GM21390 (cell line): ENCODE measurements around the gene ZNF335.

ENCODE experiments used
- ATAC-seq: cut with Tn5 transposase; IDR thresholded peaks from one replicate; pipeline ENCODE4 v1.9.1; 2021; ENCODE audit not compliant: unreplicated experiment

ZNF335 gene

DNA sequence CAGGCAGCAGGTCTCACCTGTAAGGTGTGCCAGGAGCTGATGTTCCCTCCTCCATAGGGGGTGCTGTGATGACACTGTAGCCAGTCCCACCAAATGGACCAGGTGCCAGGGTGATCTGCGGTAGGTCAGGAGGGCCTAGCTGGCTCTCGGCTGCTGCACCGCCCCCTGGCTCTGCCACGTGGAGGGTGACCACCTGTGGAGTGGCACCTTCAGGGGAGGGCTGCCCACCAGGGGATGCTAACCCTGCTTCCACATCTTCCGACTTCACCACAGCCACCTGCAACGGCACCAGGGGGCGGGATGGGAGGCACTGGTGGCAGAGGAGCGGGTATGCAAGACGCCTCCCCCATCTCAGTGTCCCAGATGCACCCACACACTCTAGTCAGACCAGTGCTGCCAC lies 18.3 kb downstream of the ZNF335 start:
- no peak for ATAC-seq

DNA sequence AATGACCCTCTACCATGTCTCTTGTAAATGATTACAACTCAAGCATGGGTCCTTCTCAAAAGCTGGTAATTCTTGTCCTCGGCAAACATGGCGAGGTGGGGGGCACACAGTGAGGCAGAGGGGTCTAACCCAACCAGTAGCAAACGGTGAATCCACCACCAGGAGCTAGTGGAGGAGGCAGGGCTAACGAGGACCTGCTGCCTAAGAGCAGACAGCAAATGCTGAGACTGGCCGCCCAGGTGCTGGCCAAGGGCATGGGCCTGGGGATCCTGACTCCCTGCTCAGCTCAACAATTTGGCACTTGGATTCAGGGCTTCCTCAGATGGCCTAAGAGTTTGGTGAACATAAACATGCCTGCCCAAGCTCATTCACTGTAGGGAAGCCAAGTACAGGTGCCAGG lies 19.1 kb downstream of the ZNF335 start:
- ATAC-seq, result no peak

DNA sequence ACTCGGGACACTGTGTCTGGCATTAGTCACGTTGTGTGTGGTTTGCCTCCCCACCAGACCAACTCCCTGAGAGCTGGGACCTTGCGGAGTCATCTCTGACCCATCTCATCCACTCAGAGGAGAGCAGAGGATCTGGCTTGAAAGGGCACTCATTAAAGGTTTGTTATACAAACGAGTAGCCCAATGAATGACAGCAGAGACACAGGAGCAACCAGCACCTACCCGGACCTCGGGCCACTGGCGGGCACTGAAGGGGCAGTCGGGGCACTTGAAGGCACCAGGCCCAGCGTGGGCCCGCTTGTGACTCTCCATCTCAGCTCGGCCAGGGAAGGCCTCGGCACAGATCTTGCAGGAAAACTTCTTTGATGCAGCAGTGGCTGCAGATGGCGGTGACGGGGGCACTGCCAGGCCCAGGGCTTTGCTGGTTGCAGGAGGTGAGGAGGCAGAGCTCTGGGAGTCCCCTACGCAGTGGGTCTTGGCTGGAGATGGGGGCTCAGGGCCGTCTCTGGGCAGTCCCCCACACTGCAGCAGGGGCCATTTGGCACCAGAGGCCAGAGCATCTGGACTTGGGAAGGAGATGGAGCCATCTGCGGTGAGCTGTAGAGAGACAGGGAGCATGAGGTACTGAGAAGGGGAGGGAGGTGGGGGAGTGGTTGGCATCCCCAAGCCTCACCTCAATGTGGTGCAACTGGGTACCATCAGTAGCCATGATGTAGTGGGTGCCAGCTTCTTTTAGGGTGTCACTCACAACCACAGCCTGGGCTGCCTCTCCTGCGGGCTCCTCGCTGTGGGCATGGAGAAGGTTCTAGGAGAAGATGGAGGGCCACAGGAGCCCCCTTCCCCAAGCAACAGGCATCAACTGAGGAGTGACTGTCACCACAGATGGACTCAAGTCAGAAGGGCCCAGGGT lies 19.8 kb downstream of the ZNF335 start:
- ATAC-seq, result no peak

DNA sequence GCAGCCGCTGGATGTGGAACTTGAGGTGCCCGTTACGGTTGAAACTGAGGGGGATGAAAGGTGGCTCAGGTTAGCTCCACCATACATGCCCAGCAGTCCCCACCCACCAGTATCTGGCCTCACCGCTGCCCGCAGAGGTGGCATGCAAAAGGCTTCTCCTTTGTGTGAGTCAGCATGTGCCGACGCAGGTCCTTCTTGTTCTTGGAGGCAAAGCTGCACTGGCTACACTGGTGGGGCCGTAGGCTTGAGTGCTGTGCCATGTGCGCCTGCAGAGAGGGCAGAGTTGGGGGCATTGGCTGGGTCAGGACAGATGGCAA lies 21.7 kb downstream of the ZNF335 start:
- ATAC-seq, result no peak

DNA sequence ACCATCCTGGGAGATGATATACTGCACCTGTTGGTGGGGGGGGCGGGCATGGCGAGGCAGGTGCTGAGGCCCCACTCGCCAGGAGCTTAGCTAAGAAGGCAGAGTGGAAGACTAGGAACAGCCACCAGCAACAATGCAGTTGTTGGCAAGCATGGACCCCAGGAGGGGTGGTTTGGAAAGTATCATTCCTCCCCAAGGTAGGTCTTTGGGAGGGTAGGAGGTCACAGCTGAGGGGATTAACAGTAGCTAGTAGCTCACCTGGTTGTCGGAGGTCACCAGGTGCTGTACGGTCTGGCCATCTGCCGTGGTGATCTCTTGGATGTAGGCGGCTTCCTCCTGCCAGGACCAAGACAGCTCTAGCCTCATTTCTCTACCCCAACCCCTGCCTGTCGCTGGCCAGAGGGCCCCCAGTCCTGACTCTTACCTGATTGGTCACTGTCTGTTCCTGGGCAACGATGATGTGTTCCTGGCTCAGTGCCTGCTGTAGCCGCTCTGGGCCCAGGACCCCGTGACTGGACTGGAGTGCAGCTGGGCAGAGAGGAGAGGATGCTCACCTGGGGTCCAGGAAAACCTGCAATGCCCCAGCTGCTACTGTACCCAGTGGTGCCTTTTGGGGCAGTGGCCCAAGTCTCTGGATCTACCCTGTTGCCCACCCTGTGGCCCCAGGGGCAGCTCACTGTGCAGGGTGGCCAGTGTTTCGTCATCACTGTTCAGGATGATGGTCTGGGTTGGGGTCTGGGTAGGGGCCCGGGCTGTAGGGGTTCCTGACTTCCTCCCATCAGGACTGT lies 22.3 kb downstream of the ZNF335 start:
- no peak for ATAC-seq

DNA sequence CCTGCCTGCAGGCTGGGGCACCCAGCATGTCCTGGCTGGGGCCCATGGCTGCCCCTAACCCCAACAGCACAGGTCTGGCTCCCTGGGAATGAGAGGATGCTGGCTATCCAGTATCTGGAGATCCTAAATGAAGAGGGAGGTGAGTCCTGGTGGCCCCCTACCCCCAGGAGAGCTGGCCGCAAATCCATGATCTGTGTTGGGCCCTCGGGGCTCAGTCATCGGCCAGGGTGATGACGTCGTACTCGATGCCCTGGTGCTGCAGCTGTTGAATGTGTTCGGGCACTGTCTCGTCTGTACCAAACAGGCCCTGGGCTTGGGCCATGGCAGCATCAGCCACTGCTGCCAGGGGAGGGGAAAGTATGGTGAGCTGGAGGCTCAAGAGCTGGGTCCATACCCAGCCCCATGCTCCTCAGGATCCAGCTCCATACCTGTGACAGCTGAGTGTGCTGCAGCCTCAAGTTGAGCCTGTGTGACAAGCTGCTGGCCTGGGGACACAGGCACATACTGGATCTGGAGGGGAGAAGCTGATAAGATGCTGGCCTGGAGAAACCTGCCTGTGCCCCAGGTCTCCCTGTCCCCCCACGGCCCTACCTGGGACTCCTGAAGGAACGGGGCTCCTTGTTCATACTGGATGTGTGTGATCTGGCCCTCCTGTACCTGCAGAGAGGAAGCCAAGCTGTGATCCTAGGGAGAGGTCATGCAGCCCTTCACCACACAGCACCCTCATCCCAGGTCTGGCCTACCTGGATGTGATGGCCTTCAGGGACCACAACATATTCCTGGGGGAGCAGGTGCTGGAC lies 23.1 kb downstream of the ZNF335 start:
- no peak for ATAC-seq

DNA sequence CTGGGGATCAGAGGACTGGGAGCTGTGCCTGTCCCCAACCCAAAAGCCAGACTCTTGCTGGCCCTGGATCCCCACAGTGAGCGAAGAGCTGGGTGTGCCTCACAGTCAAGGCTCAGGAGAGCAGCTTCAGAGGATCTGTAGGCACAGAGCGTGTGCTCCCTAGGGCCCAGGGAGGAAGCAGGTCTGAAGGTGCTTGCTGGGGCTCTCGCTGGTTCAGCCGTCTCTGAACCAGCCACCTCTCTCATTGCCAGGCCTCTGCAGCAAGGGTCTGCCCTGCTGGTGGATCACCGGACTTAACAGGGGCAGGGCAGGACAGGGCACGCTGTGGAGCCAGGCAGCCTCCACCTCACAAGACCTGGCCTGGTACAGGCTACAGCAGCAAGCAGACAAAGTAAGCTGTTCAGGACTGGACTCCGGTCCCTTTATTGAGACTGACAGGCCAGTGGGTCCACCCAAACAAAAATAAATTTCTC lies 23.7 kb downstream of the ZNF335 start:
- no peak for ATAC-seq

DNA sequence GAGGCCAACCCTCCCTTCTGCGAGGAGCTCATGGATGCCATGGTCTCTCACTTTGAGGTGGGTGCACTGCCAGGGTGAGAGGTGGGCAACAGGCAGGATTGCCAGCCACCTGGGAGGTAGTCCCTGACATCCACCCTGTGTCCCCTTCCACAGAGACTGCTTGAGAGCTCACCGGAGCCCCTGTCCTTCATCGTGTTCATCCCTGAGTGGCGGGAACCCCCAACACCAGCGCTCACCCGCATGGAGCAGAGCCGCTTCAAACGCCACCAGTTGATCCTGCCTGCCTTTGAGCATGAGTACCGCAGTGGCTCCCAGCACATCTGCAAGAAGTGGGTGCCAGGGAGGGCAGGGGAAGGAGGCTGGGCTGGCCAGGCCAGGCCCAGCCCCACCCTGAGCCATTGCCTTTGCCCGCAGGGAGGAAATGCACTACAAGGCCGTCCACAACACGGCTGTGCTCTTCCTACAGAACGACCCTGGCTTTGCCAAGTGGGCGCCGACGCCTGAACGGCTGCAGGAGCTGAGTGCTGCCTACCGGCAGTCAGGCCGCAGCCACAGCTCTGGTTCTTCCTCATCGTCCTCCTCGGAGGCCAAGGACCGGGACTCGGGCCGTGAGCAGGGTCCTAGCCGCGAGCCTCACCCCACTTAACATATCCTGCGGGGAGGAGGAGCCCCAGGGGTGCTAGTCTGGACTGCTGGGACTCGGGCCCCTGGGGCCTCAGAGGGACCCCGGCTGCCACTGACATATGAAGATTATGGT lies 24.7 kb downstream of the ZNF335 start:
- ATAC-seq, result no peak

DNA sequence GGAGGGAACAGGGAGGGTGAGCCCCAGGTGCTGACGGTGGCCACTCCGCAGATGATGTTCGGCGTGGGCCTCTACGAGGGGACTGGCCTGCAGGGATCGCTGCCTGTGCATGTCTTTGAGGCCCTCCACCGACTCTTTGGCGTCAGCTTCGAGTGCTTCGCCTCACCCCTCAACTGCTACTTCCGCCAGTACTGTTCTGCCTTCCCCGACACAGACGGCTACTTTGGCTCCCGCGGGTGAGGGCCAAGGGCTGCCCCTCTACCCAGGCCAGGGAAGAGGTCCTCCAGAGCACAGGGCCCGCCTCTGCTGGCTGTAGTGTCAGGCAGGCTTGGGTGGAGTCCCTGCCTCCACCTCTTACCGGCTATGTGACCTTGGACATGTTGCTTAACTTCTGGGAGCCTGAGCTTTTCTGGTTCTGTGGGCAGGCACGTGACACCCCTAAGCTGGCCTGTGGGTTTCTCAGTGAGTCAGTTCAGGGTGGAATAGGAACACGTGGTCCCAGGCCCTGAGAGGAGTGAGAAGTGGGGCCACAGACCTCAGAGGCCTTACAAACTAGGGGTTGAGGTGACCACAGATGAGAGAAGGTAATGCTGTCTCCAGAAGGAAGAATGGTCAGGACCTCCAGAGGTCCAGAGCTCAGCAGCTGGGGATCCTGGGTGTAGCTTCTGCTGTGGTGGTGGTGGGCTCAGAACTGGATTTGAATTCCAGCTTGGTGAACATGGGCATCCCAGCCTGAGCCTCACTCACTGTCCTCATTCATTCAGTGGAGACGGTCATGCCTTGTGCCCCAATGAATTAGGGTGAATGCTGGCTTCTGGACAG lies 25.6 kb downstream of the ZNF335 start:
- ATAC-seq, result no peak

DNA sequence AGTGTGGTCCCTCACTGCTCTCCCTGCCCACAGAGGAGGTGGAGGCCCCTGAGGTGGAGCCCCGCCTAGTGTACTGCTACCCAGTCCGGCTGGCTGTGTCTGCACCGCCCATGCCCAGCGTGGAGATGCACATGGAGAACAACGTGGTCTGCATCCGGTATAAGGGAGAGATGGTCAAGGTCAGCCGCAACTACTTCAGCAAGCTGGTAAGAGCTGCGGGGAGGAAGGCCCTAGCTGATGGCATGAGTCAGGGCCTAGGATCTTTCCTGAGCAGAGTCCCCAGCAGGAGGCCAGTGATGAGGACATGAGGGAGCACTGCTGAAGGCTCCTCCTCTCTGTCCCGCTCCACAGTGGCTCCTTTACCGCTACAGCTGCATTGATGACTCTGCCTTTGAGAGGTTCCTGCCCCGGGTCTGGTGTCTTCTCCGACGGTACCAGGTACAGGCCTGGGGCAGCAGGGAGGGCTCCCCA lies 26.3 kb downstream of the ZNF335 start:
- no peak for ATAC-seq

DNA sequence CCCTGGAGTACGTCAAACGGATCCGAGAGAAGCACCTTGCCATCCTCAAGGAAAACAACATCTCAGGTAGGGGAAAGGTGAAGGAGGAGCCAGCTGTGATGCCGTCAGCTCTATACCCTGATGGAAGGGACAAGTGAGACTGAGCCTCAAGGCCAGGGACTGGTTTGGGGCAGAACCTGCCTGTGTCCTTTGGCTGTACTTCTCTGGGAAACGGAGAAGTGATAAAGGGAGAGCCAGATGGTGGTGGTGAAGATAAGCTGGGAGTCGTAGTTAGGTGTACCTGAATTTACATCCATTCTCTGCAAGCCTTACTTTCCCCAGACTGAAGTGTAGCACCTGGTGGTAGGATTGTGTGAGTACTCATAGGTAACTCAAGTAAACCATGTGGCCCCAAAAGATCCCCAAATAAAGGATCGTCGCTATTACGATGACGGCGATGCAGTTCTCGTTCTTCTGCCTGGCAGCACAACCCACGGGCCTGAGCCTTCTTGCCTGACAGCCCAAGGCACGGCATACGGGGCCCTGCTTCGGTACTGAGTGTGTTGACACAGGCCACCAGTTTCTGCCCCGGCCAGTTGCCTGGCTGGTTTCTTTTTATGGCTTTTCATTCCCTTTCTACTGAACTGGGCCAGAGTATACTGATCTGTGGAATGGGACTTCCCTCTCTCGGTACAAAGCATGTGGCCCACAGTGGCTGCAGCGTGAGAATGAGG lies 26.9 kb downstream of the ZNF335 start:
- ATAC-seq, result no peak

DNA sequence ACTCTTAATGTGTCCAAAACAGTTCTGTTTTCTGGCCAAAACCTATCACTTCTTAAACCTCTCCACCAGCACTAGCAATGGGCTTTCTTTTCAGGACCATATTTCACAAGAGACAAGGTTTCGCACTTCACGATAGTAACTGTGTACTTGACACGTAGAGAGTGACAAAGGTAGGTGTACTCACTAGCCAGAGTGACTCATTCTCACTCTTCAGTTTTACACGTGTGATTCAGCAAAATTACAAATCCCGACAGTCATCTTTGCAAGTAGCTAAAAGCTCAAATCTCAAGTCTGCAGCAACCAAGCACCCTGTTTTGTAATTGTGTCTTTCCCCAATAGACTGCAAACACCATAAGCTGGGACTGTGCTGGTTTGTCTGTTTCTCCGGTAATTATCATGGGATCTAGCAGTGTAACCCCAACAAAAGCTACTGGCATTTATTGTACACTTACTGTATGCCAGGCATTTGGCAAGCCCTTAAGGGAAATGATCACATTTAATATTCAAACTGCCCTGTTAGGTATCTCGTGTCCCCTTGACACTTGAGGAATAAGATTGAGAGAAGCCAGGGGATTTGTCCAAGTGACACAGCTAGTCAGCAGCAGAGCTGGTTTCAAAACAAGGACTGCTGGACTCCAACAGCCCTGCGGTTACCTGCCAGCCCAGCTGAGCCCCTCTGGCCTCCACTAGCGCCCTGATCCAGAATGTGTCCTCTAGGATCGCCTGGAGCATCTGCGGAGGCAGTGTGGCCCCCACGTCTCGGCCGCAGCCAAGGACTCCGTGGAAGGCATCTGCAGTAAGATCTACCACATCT lies 27.6 kb downstream of the ZNF335 start:
- ATAC-seq, result no peak

DNA sequence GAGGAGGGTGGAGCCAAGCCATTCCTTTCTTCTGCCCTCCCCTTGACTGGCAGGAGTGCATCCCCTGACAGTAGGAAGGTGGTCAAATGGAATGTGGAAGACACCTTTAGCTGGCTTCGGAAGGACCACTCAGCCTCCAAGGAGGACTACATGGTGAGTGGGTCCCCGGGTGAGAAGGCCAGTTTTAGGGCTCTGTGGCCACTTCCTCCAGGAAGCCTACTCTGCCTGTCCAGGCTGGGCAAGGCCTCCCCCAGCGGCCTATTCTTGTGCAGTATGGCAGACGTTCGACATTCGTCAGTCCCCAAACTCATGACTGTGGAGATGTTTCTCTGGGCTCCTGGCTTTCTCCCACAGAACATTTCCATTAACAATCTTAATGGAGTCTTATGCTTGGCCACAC lies 28.4 kb downstream of the ZNF335 start:
- no peak for ATAC-seq

DNA sequence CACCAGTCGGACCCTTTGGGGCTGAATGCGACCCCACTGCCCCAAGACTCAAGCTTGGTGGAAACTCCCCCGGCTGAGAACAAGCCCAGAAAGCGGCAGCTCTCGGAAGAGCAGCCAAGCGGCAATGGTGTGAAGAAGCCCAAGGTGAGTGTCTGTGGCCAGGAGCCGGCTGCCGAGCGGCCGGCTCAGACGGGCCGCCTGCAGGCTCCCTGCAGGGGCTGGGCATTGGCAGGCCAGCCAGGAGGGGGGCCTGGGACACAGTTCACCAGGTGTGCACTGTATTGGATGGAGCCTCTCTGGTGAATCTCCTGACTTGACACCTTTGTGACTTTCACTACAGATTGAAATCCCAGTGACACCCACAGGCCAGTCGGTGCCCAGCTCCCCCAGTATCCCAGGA lies 31.5 kb downstream of the ZNF335 start:
- ATAC-seq, result no peak

DNA sequence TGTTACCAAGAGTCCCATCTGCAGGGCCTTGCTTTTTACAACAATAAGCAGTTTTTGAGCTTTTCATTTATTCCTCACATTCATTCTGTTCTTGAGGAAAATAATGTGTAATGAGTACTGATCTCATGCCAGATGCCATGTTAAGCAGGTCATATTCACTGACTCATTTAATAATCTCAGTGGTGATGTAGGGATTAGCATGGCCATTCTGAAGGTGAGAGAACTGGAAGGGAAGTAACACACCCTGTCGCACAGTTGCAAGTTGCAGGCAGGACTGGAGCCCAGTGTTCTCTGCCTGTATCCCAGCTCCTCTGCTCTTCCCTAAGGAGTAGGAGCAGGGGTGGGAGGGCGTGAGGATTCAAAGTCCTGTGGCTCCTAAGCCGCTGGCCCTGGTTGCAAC lies 31.9 kb downstream of the ZNF335 start:
- no peak for ATAC-seq

DNA sequence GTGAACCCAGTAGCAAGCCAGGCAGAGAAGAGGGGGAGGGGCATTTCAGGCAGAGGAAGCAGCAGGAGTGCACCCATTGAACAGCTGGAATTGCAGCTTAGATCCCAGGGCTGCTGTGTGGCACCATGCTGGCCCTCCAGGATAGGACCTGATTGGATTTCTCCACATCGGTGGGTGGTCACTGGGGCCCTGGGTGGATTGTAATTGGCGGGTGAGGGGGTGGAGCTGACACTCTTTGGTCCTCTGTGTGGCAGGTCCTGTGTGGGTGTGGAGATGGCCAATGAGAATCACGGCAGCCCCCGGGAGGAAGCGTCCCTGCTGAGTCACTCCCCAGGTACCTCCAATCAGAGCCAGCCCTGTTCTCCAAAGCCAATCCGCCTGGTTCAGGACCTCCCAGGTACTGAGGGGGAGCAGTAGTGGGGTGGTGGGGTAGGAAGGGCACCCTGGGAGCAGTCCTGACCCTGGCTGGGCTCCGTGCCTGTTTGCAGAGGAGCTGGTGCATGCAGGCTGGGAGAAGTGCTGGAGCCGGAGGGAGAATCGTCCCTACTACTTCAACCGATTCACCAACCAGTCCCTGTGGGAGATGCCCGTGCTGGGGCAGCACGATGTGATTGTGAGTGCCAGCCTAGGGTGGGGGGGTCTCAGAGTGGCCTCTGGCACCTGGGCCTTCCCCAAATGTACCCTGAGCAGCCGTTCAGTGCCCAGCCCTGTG lies 33.1 kb downstream of the ZNF335 start:
- no peak for ATAC-seq

DNA sequence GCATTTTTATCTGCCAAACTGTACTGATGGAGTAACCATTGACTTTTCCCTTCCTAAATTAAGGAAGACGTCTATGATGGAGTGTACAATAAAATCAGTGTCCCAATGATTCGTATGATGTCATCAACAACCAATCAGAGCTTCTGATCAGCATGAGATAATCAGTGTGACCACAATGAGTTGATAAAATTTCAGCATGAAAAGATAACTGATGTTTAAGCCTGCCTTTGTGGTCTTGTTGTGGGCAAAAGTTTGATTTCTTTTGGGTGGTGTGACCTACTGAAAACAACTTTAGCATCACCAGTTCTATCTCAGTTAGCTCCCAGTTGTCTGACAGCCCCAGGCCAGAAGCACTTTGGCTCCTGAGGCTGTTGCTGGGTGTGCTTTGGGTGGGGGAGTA lies 34.2 kb downstream of the ZNF335 start:
- no peak for ATAC-seq
